GM18867 (cell line): Measurements from ENCODE around the gene DHX8.
"Not testable (repeated sequence)": the region's sequence is repeated elsewhere in the genome, so short reads cannot be mapped to it uniquely, and the experiment has no call there.

ENCODE experiments used
- ATAC-seq: cut with Tn5 transposase; IDR thresholded peaks from one replicate; pipeline ENCODE4 v1.9.1; 2021; ENCODE audit warnings: mild to moderate bottlenecking, moderate library complexity; ENCODE audit not compliant: unreplicated experiment

Gene DHX8

DNA sequence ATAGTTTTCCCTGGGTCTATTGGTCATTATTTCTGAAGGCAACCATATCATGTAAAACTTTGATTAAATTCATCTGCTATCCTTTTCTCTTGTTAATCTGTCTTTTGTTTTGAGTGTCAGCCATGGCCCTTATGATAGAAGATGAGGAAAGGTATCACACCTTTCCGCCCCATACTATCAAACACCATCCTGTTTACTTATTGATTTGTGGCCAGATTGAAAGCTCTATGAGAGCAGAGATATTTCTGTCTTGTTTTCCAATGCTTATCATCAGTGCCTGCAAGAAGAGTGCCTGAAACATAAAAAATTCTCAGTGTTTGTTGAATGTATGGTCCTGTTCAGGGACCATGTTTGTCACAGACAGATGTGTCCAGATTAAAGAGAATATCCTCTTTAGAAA lies 22.6 kb upstream of the DHX8 start:
- no peak for ATAC-seq

DNA sequence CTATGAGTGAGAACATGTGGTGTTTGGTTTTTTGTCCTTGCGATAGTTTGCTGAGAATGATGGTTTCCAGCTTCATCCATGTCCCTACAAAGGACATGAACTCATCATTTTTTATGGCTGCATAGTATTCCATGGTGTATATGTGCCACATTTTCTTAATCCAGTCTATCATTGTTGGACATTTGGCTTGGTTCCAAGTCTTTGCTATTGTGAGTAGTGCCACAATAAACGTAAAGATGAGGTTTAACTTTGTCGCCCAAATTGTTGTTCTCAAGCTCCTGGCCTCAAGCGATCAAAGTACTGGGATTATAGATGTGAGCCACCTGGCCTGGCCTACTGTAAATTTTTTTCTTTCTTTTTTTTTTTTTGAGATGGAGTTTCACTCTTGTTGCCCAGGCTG lies 21.2 kb upstream of the DHX8 start:
- not testable (repeated sequence) for ATAC-seq

GRCh38 chr17:43463241-43463640 lies 20.5 kb upstream of the DHX8 start:
- ATAC-seq: no peak

GRCh38 chr17:43464046-43464445 lies 19.7 kb upstream of the DHX8 start:
- ATAC-seq: no peak

DNA sequence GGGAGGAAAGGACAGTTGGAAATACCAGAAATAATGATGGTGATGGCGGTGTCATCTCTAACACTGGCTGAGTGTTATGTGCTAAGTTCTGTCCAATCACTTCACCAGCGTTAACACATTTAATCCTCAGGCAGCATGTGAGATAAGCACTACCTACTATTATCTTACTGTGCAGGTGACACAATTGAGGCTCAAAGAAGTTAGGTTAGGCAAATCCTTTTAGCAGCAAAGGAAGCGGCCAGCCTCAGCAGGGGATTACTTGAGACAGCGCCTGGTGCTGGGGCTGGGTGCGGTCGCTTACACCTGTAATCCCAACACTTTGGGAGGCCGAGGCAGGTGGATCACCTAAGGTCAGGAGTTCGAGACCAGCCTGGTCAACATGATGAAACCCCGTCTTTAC lies 18.7 kb upstream of the DHX8 start:
- no peak for ATAC-seq

DNA sequence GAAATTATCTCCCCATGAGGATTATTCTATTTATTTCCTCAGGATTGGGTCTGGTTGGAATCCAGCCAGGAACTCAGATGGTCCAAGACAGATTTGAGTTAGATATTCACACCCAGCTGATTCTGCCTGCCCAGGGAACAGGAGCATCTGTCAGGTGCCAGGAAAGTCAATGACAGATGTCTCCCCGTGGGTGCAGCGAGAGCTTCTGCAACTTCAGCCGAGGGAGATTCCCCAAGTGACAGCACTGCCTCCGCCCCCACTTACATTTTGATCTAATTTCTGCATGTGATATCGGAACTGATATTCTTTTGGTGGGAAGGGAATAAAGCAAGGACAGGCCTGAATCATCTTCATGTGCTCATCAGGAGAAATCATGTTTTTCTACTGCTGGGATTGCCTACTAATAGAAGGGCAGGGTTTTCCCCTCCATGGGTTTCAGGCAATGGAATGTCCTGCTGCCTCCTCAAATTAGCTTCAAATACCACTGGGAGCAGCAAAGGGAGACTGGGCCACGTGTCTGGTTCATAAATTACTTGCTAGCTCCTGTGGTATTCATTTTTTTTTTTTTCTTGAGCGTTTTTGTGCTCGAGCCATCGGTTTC lies 15.7 kb upstream of the DHX8 start:
- no peak for ATAC-seq

DNA sequence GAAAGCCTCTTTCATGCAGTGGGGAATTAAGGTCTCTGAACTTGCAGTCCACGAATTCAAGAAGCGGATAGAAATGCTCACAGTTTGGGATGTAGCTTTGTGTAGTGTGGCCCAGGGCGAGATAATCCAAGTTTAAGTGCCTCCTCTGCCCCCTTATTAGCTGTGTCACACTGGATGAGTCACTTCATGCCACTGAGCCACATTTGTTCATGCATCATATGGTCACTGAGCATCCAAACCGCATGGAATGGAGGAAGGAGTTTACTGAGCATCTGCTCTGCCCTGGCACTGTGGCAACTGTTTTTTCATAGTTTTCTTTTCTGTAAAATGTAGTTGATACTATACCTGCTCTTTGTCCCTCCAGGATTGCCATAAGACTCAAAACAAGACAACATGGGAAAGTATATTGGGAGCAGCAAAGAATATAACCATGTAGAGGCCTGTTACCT lies 15.1 kb upstream of the DHX8 start:
- no peak for ATAC-seq

- no peak for ATAC-seq
Measured at GRCh38 chr17:43469145-43469544, 14.6 kb upstream of the DHX8 start.

DNA sequence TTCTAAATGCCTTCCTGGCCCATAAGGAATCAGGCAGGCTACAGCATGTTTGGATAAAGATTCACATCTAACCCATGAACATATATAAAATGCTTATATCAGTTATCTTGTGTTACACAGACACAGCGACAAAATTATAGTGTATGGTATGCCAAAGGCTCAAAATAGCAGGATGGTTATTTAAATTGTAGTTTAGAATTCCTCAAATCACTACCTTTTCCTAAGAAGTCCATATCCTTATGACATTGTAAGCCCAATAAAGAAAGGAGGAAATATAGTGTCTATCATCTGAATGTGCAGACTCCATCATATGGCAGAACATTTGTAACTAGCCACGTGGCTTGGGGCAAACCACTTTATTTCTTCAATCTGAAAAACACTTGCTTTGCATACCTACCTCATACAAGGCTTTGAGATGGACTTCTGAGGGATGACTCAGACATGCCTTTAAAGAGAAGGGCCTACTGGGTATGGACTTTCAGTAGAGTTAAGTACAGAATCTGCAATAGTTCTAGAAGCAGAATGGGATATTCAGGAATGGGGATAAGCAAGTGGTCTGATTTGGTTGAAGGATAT lies 12.1 kb upstream of the DHX8 start:
- ATAC-seq: no peak

DNA sequence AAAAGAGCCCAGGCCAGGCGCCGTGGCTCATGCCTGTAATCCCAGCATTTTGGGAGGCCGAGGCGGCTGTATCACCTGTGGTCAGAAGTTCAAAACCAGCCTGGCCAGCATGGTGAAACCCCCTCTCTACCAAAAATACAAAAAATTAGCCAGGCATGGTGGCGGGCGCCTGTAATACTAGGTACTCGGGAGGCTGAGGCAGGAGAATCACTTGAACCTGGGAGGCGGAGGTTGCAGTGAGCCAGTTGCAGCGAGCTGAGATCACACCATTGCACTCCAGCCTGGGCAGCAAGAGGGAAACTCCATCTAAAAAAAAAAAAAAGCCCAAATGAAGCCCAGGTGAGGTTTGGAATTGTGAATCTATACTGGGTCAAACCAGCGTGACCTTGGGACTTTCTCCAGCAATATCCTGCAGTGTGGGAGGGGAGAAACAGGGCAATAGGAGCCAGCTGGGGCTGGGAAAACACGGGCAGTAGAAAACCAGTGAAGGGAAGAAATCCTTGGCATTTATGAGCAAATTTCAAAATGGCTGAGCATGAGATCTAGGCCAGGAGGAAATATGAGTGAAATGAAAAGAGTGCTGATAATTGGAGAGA lies 8.2 kb upstream of the DHX8 start:
- ATAC-seq: no peak

DNA sequence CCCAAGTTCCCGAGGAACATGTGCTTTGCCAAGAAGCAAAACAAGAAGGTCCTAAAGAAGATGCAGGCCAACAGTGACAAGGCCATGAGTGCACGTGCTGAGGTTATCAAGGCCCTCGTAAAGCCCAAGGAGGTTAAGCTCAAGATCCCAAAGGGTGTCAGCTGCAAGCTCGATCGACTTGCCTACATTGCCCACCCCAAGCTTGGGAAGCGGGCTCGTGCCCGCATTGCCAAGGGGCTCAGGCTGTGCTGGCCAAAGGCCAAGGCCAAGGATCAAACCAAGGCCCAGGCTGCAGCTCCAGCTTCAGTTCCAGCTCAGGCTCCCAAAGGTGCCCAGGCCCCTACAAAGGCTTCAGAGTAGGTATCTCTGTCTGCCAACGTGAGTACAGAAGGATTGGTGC lies 7.5 kb upstream of the DHX8 start:
- not testable (repeated sequence) for ATAC-seq

DNA sequence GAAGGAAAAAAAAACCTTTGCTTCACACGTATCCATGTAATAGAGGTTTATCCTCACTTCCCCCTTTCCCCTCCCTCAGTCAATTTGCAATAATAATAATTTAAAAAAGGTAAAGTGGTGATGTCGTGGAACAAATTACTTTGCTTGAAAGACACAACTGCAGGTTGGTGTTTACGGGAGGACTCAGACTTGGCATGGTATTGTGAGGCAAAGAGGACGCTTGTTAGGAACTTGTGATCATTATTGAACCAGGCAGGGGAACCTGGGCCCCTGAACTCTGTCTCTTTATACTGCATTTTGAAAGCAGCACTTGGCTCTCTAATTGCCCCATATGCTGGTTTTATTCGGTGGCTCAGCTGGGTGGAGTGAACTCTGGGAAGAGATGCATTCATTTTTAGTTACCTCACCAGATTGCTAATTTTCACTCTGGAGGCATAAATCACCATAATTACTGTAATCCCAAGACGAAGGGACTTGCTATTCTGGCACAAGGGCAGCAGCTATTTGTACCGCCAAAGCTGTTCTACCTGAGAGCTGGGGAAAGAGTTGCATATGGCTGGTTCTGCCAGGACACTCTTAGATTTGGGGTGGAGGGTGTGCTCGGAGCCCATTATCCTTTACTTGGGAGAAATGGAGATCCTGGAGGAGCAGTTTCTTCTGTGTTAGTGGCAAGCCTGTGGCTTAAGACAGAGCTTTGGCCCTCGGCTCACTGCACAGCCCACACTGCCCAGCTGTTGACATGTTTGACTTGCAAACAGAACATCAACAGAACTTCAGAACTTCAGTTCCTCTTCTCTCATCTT lies 5.7 kb upstream of the DHX8 start:
- no peak for ATAC-seq

DNA sequence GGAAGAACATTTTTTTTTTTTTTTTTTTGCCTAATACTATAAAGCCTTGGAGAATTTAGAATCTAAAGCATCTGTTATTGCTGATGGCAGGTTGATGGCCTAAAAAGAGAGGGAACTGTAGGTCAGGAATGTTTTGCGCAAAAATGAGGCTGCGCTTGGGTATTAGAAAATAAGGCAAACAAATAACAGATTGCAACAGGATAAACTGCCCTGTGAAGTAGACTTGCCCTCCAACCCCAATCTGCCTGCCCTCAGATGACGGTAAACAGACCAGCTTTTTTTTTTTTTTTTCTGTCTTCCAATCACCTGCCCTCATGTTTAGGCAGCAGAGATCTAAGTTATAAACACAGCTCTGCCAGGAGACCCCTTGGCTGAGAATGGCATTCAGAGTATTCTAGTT lies 3.8 kb upstream of the DHX8 start:
- no peak for ATAC-seq

DNA sequence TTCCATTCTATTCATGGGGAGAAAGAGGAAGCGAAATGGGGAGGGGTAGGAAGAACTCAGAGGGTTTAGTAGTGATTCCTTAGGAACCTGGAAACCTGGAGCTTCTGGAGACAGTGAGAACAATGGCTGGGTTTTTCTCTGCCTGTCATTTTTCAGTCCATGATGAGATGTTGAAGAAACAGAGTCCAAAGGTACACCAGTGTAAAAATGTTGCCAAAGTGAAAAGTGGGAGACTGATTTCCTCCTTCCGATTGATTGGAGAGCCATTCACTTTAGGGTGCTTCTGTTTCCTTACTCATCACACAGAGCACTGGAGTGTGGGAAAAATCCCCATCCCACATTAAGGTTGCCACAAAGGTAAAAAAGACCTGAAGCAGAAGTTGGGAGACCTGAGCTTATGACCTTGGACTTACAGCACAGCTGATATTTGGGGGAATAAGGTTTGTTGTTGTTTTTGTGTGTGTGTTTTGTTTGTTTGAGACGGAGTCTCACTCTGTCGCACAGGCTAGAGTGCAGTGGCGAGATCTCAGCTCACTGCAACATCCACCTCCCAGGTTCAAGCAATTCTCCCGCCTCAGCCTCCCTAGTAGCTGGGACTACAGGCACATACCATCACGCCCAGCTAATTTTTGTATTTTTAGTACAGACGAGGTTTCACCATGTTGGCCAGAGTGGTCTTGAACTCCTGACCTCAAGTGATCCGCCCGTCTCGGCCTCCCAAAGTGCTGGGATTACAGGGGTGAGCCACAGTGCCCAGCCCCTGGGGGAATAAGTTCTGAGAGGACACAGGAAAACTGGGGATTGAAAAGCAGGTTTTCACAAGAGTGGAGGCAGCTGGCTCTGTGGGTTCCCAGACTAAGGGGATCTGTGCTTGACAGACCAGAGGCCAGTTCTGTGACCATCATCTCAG lies 1.4 kb upstream of the DHX8 start:
- no peak for ATAC-seq

DNA sequence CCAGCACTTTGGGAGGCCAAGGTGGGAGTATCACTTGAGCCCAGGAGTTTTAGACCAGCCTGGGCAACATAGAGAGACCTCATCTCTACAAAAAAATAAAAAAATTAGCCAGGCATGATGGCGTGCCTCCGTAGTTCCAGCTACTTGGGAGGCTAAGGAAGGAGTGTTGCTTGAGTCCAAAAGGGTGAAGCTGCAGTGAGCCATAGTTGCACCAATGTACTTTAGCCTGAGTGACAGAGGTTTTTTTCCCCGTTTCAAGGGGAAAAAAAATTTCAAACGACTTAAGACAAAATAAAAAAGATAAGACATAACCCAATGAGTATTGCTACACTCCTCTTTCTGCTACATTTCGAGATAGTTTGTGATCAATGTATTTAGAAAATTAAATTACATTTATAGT lies 6.8 kb downstream of the DHX8 start:
- no peak for ATAC-seq

GRCh38 chr17:43509440-43509839 lies 25.7 kb downstream of the DHX8 start:
- ATAC-seq: not testable (repeated sequence)

DNA sequence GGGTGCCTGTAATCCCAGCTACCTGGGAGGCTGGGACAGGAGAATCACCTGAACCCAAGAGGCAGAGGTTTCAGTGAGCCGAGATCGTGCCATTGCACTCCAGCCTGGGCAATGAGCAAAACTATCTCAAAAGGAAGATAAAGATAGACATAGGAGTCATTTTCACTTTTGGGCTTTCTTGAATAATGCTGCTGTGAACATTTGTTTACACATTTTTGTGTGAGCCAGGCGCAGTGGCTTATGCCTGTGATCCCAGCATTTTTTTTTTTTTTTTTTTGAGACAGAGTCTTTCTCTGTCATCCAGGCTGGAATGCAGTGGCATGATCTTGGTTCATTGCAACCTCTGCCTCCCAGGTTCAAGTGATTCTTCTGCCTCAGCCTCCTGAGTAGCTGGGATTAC lies 27.4 kb downstream of the DHX8 start:
- not testable (repeated sequence) for ATAC-seq

DNA sequence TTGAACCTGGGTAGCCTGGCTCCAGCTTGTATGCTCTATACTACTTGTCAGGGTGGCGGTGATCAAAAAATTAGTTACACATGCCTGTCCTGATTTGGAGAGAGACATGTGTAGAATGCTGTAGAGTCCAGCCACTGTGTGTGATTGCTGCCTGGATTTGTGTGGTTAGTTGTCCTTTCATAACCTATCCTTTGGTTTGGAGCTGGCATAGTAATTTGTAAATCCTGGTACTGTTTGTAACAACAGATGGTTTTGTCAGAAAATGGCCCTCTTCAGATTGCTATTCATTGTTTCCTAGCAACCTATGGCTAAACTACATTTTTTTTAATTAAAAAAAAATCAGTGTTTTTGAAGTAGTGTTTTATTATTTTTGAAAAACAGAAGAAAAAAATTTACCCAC lies 31.9 kb downstream of the DHX8 start:
- no peak for ATAC-seq

GRCh38 chr17:43517161-43517560 lies 33.4 kb downstream of the DHX8 start:
- ATAC-seq: peak; percentile 28

DNA sequence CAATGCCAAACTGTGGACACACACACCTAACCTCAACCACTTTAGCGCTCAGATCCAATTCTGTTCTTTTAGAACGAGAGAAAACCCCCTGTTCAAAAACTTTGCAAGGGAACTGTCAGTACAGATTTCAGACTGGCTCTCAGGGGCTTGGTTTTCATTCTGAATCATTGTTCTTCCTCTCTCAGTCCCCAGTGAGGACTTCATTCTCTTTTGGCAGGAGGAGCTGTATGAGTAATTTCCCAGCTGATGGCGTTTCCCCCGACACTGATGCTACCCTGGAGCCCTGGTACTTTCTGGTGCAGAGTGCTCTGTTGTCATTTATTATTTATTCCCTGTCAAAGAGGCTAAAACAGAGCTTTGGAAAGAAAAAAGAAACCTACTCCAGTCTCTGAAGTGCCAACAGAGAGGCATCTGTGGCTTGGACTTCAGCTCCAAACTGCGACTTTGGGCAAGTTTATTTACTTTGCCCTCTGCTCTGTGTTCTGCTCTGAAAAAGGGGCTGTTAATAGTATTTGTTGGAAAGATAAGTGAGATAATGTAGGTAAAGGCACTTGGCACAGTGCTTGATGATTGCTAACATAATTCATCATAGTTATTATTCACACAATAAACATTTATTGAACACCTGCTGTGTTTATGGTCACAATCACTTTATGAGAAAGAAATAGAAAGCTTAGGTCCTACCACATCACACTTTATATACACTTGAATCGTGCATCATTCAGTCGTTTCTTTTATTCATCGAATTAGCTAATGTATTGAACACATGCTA lies 34.0 kb downstream of the DHX8 start:
- peak; percentile 42 for ATAC-seq
